ENCODE results near the gene SFXN5.

GRCh38 chr2:73088703-73089102, 17.2 kb upstream of the SFXN5 start:
- TF ChIP-seq CTCF (IDR thresholded peaks at IDR 0.05) (no peak), POLR2A (IDR thresholded peaks at IDR 0.05) (no peak)

Data from prostate gland (tissue), 2 donors.